ENCODE measurements around the gene ATP1B1.

The ATP1B1 gene

DNA sequence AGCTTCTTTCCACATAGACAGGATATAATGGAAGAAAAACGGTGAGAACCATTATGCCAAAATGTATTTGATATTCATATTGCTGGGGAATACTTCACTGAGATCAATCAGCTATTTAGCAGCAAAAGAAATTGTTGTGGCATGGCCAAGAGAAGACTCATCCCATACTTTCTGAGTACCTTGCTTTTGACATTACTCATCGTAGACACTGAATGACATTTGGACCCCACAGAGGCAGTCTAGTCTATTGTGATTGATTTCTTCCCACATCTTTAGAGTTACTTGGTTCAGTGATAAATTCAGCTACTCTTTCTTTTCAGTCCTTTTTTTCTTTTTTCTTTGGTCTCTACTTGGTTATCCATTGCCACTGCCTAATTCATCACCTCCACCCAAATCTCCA lies 22.1 kb downstream of the ATP1B1 start:
- Histone ChIP-seq H3K36me3 (replicated peaks in 1 of 2; ENCODE audit: control insufficient read depth in 2 of 2, insufficient read depth in 2 of 2, low read length in 2 of 2) (peaks cover 8 to 84% of the 10 kb centered on the region in 2 donors), H3K14ac (ENCODE audit: low read length) (no peak overlapping the region), H3K27ac (replicated peaks; ENCODE audit: low read length) (no peak overlapping the region), H3K18ac (ENCODE audit: low read length) (no peak overlapping the region), H2BK12ac (ENCODE audit: low read length) (no peak overlapping the region), H2BK120ac (ENCODE audit: low read depth, low read length) (no peak overlapping the region), H3K4me1 (ENCODE audit: control insufficient read depth in 2 of 2, insufficient read depth in 1 of 2, low read depth in 1 of 2, low read length in 2 of 2) (no peaks in the 10 kb centered on the region), H3K23ac (ENCODE audit: low read depth, low read length, poor library complexity) (no peak overlapping the region), H3K9ac (ENCODE audit: low read depth, low read length, poor library complexity) (no peak overlapping the region), H2AFZ (ENCODE audit: low read length) (no peak overlapping the region), H3K27me3 (ENCODE audit: control insufficient read depth in 3 of 3, insufficient read depth in 3 of 3, low read depth in 1 of 3, low read length in 3 of 3) (no peaks in the 10 kb centered on the region), H3K4me3 (ENCODE audit: low read length in 2 of 2) (no peak overlapping the region), H3K9me3 (replicated peaks in 1 of 2; ENCODE audit: control insufficient read depth in 2 of 2, insufficient read depth in 1 of 2, low read depth in 1 of 2, low read length in 2 of 2) (no peaks in the 10 kb centered on the region), H3K79me1 (ENCODE audit: low read depth, low read length) (no peaks in the 10 kb centered on the region), H2BK15ac (ENCODE audit: low read length) (no peak overlapping the region), H4K91ac (ENCODE audit: low read depth, low read length, poor library complexity) (no peak overlapping the region), H2BK5ac (ENCODE audit: low read length) (no peak overlapping the region), H3K4me2 (ENCODE audit: insufficient read depth, low read length, poor library complexity, severe bottlenecking) (no peak overlapping the region), H4K8ac (ENCODE audit: low read depth, low read length) (no peak overlapping the region), H2AK5ac (ENCODE audit: low read depth, low read length) (no peak overlapping the region), H3K4ac (ENCODE audit: low read length) (no peak overlapping the region)
- no CpG with 5 or more reads among the region's 2 CpGs for WGBS, 2 donors (ENCODE audit: extremely low coverage in 2 of 2, insufficient read length in 2 of 2, insufficient replicate concordance in 1 of 2)
- DNase-seq (ENCODE audit: low spot score) = no peak

- Histone ChIP-seq H3K9ac (ENCODE audit: low read depth, low read length, poor library complexity) (no peak overlapping the region), H3K18ac (ENCODE audit: low read length) (no peak overlapping the region), H3K9me3 (replicated peaks in 1 of 2; ENCODE audit: control insufficient read depth in 2 of 2, insufficient read depth in 1 of 2, low read depth in 1 of 2, low read length in 2 of 2) (no peaks in the 10 kb centered on the region), H3K27me3 (ENCODE audit: control insufficient read depth in 3 of 3, insufficient read depth in 3 of 3, low read depth in 1 of 3, low read length in 3 of 3) (no peaks in the 10 kb centered on the region), H3K36me3 (replicated peaks in 1 of 2; ENCODE audit: control insufficient read depth in 2 of 2, insufficient read depth in 2 of 2, low read length in 2 of 2) (peaks cover 8 to 78% of the 10 kb centered on the region in 2 donors), H4K8ac (ENCODE audit: low read depth, low read length) (no peak overlapping the region), H3K4me2 (ENCODE audit: insufficient read depth, low read length, poor library complexity, severe bottlenecking) (no peak overlapping the region), H2AK5ac (ENCODE audit: low read depth, low read length) (no peak overlapping the region), H2BK12ac (ENCODE audit: low read length) (no peak overlapping the region), H3K23ac (ENCODE audit: low read depth, low read length, poor library complexity) (no peak overlapping the region), H4K91ac (ENCODE audit: low read depth, low read length, poor library complexity) (no peak overlapping the region), H3K27ac (replicated peaks; ENCODE audit: low read length) (no peak overlapping the region), H3K79me1 (ENCODE audit: low read depth, low read length) (no peaks in the 10 kb centered on the region), H2AFZ (ENCODE audit: low read length) (no peak overlapping the region), H2BK5ac (ENCODE audit: low read length) (no peak overlapping the region), H2BK120ac (ENCODE audit: low read depth, low read length) (no peak overlapping the region), H2BK15ac (ENCODE audit: low read length) (no peak overlapping the region), H3K14ac (ENCODE audit: low read length) (no peak overlapping the region), H3K4me3 (ENCODE audit: low read length in 2 of 2) (no peak overlapping the region), H3K4ac (ENCODE audit: low read length) (no peak overlapping the region), H3K4me1 (ENCODE audit: control insufficient read depth in 2 of 2, insufficient read depth in 1 of 2, low read depth in 1 of 2, low read length in 2 of 2) (no peaks in the 10 kb centered on the region)
- WGBS, 2 donors (ENCODE audit: extremely low coverage in 2 of 2, insufficient read length in 2 of 2, insufficient replicate concordance in 1 of 2) = no CpG with 5 or more reads among the region's 6 CpGs
- no peak for DNase-seq (ENCODE audit: low spot score)
Observed at GRCh38 chr1:169129109-169129784, 22.8 kb downstream of the ATP1B1 start.

DNA sequence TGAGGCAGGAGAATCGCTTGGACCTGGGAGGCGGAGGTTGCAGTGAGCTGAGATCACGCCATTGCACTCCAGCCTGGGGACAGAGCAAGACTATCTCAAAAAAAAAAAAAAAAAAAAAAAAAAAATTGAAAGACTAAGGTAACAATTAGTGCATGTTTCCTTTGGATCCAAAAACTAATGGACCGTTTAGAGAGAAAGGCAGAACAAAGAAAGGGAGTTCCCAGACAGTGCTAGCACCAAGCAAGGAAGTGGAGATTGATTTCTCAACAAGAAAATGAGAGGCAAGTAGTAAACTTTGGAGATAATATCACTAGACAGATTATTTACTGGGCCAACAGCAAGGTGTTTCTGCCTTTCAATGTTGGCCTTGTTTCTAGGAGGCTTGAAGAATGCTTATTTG lies 24.2 kb downstream of the ATP1B1 start:
- Histone ChIP-seq H3K79me1 (ENCODE audit: low read depth, low read length) (no peaks in the 10 kb centered on the region), H2BK15ac (ENCODE audit: low read length) (no peak overlapping the region), H3K4me2 (ENCODE audit: insufficient read depth, low read length, poor library complexity, severe bottlenecking) (no peak overlapping the region), H4K8ac (ENCODE audit: low read depth, low read length) (no peak overlapping the region), H2AK5ac (ENCODE audit: low read depth, low read length) (no peak overlapping the region), H3K4me3 (ENCODE audit: low read length in 2 of 2) (no peak overlapping the region), H3K14ac (ENCODE audit: low read length) (no peak overlapping the region), H3K9me3 (replicated peaks in 1 of 2; ENCODE audit: control insufficient read depth in 2 of 2, insufficient read depth in 1 of 2, low read depth in 1 of 2, low read length in 2 of 2) (no peaks in the 10 kb centered on the region), H3K9ac (ENCODE audit: low read depth, low read length, poor library complexity) (no peak overlapping the region), H3K27ac (replicated peaks; ENCODE audit: low read length) (no peak overlapping the region), H3K4ac (ENCODE audit: low read length) (no peak overlapping the region), H4K91ac (ENCODE audit: low read depth, low read length, poor library complexity) (no peak overlapping the region), H3K27me3 (ENCODE audit: control insufficient read depth in 3 of 3, insufficient read depth in 3 of 3, low read depth in 1 of 3, low read length in 3 of 3) (no peaks in the 10 kb centered on the region), H2AFZ (ENCODE audit: low read length) (no peak overlapping the region), H3K23ac (ENCODE audit: low read depth, low read length, poor library complexity) (no peak overlapping the region), H2BK120ac (ENCODE audit: low read depth, low read length) (no peak overlapping the region), H3K18ac (ENCODE audit: low read length) (no peak overlapping the region), H3K4me1 (ENCODE audit: control insufficient read depth in 2 of 2, insufficient read depth in 1 of 2, low read depth in 1 of 2, low read length in 2 of 2) (no peaks in the 10 kb centered on the region), H2BK5ac (ENCODE audit: low read length) (no peak overlapping the region), H3K36me3 (replicated peaks in 1 of 2; ENCODE audit: control insufficient read depth in 2 of 2, insufficient read depth in 2 of 2, low read length in 2 of 2) (peaks cover 5 to 67% of the 10 kb centered on the region in 2 donors), H2BK12ac (ENCODE audit: low read length) (no peak overlapping the region)
- no peak for DNase-seq (ENCODE audit: low spot score)
- no CpG with 5 or more reads among the region's 4 CpGs for whole genome bisulfite sequencing, 2 donors (ENCODE audit: extremely low coverage in 2 of 2, insufficient read length in 2 of 2, insufficient replicate concordance in 1 of 2)

DNA sequence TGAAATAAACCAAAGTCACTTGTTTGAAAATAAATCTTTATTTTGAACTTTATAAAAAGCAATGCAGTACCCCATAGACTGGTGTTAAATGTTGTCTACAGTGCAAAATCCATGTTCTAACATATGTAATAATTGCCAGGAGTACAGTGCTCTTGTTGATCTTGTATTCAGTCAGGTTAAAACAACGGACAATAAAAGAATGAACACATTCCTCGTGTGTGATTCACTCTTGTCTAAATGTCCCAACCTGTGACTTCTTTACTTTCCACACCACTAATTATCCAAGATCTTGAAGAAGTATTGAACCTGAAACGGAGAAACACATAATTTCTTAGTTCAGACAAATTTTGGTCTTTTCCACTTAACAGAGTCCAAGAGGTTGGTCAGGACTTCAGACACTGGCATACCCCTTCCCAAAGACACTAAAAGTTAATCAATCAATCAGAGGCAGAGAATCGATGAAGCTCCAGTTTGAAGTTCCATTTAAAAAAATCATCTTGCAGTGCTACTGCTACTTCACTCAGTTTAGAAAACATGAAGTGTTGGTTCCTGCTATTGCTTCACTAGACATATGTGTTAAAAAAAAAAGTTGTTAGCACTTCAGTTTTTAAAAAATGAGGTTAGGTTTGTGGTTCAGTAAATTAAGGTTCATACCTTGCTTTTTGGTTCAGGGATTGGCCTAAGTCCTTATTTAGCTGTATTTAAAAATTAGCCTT lies 26.2 kb downstream of the ATP1B1 start:
- Histone ChIP-seq H2AFZ (ENCODE audit: low read length) (no peak overlapping the region), H2BK15ac (ENCODE audit: low read length) (no peak overlapping the region), H3K36me3 (replicated peaks in 1 of 2; ENCODE audit: control insufficient read depth in 2 of 2, insufficient read depth in 2 of 2, low read length in 2 of 2) (peaks cover 4 to 50% of the 10 kb centered on the region in 2 donors), H3K4me3 (ENCODE audit: low read length in 2 of 2) (no peak overlapping the region), H4K91ac (ENCODE audit: low read depth, low read length, poor library complexity) (no peak overlapping the region), H2AK5ac (ENCODE audit: low read depth, low read length) (no peak overlapping the region), H3K27me3 (ENCODE audit: control insufficient read depth in 3 of 3, insufficient read depth in 3 of 3, low read depth in 1 of 3, low read length in 3 of 3) (no peaks in the 10 kb centered on the region), H3K9ac (ENCODE audit: low read depth, low read length, poor library complexity) (no peak overlapping the region), H3K23ac (ENCODE audit: low read depth, low read length, poor library complexity) (no peak overlapping the region), H2BK120ac (ENCODE audit: low read depth, low read length) (no peak overlapping the region), H3K4me2 (ENCODE audit: insufficient read depth, low read length, poor library complexity, severe bottlenecking) (no peak overlapping the region), H2BK5ac (ENCODE audit: low read length) (no peak overlapping the region), H4K8ac (ENCODE audit: low read depth, low read length) (no peak overlapping the region), H2BK12ac (ENCODE audit: low read length) (no peak overlapping the region), H3K14ac (ENCODE audit: low read length) (no peak overlapping the region), H3K18ac (ENCODE audit: low read length) (no peak overlapping the region), H3K27ac (replicated peaks; ENCODE audit: low read length) (no peak overlapping the region), H3K4me1 (ENCODE audit: control insufficient read depth in 2 of 2, insufficient read depth in 1 of 2, low read depth in 1 of 2, low read length in 2 of 2) (no peaks in the 10 kb centered on the region), H3K9me3 (replicated peaks in 1 of 2; ENCODE audit: control insufficient read depth in 2 of 2, insufficient read depth in 1 of 2, low read depth in 1 of 2, low read length in 2 of 2) (no peaks in the 10 kb centered on the region), H3K79me1 (ENCODE audit: low read depth, low read length) (no peaks in the 10 kb centered on the region), H3K4ac (ENCODE audit: low read length) (no peak overlapping the region)
- DNase-seq (ENCODE audit: low spot score) = no peak
- no CpG with 5 or more reads among the region's 4 CpGs for WGBS, 2 donors (ENCODE audit: extremely low coverage in 2 of 2, insufficient read length in 2 of 2, insufficient replicate concordance in 1 of 2)

Measured in neuronal stem cell (in vitro differentiated cells).